HFFc6 (cell line): ENCODE results near the gene HSD17B12. TPM values are rescaled to one million over a fixed set of nuclear protein-coding genes. Genes with fewer than 3 reads are reported as not detected.
A peak's percentile ranks its signal among the peaks of the same experiment; 100 is the strongest.

Experiments
- DNase-seq: peaks from one replicate; pipeline ENCODE4 v3.0.0-alpha.2; 2018
- H3K27ac Mint-ChIP-seq: 2 replicates; pipeline ENCODE4 v1.8.0; 2020; ENCODE audit warnings: mild to moderate bottlenecking, mixed read lengths
- H3K27me3 Mint-ChIP-seq: 2 replicates; pipeline ENCODE4 v1.8.0; 2021; ENCODE audit warnings: mild to moderate bottlenecking, moderate library complexity, mixed read lengths; ENCODE audit not compliant: insufficient read depth
- H3K36me3 Mint-ChIP-seq: 2 replicates; pipeline ENCODE4 v1.8.0; 2021; ENCODE audit warnings: low read depth, mixed read lengths
- H3K4me1 Mint-ChIP-seq: 2 replicates; pipeline ENCODE4 v1.8.0; 2020; ENCODE audit warnings: low read depth, mixed read lengths
- H3K4me3 Mint-ChIP-seq: 2 replicates; pipeline ENCODE4 v1.8.0; 2020; ENCODE audit warnings: mild to moderate bottlenecking, moderate library complexity, mixed read lengths
- H3K9me3 Mint-ChIP-seq: 2 replicates; pipeline ENCODE4 v1.8.0; 2020; ENCODE audit warnings: mild to moderate bottlenecking, mixed read lengths
- CTCF ChIP-seq: fragments of 200-600 bp; sonication (generic); IDR thresholded peaks from 2 replicates; pipeline ENCODE4 v1.5.0; 2021; ENCODE audit warnings: antibody characterized with exemption, mild to moderate bottlenecking
- total RNA-seq, 6 experiments: library from RNA; stranded (reverse); fragmentation: NEBNext Ultra II Directional; extraction: Animal tissue kit (Norgen Biotek cat#: 25700); gene quantifications; 2 replicates in 1 of 6; 3 replicates in 5 of 6; pipeline ENCODE4 v1.2.3, GENCODE V29; 2021

Gene HSD17B12
- total RNA-seq, 6 experiments from 2014 or later, result 89.1 to 119 (median 99.0) TPM

DNA sequence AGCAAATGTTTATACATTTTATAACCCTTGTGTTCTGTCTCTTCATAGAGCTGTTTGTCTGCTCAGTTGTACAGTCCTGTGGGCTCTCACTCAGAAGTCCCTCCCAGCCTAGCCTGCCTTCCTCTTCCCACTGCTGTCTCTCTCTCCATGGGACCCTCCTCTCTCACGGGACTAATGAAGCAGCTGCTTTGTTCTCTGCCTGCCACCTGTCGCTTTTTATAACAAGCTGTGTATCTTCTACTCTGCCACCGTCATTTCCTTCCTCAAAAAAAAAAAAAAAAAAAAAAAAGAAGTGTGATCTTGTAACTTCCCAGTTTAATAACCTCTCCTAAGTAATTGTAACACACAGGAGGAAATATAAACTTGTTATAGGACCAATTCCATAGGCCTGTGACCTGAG lies 107.9 kb downstream of the HSD17B12 start:
- no peak for DNase-seq
- peaks cover 12% of the 10 kb centered on the region for H3K9me3 Mint-ChIP-seq
- no peak overlapping the region for H3K4me3 Mint-ChIP-seq
- H3K4me1 Mint-ChIP-seq, result peaks cover 47% of the 10 kb centered on the region
- no peaks in the 10 kb centered on the region for H3K27me3 Mint-ChIP-seq
- no peak for TF ChIP-seq CTCF
- H3K27ac Mint-ChIP-seq, result peak overlapping the region; percentile 55
- peaks cover 21% of the 10 kb centered on the region for H3K36me3 Mint-ChIP-seq

GRCh38 chr11:43789700-43790443 lies 109.3 kb downstream of the HSD17B12 start:
- Mint-ChIP-seq H3K9me3 (no peaks in the 10 kb centered on the region), H3K27ac (peak overlapping the region; percentile 96), H3K27me3 (no peaks in the 10 kb centered on the region), H3K36me3 (peaks cover 9% of the 10 kb centered on the region), H3K4me3 (peak overlapping the region; percentile 76), H3K4me1 (peaks cover 42% of the 10 kb centered on the region)
- TF ChIP-seq CTCF, result no peak
- peak; percentile 72 for DNase-seq

DNA sequence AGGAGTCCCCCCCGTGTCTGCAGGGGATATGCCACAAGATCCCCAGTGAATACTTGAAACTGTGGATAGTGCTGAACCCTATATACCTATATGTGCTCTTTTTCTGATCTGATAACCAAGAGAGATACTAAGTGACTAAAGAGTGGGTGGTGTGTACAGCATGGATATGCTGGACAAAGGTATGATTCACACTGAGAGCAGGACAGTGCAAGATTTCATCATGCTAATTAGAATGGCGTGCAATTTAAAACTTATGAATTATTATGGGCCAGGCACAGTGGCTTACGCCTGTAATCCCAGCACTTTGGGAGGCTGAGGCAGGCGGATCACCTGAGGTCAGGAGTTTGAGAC lies 109.9 kb downstream of the HSD17B12 start:
- Mint-ChIP-seq H3K27ac (peak overlapping the region; percentile 96), H3K36me3 (peaks cover 13% of the 10 kb centered on the region), H3K27me3 (no peaks in the 10 kb centered on the region), H3K4me1 (peaks cover 36% of the 10 kb centered on the region), H3K4me3 (peak overlapping the region; percentile 76), H3K9me3 (no peaks in the 10 kb centered on the region)
- no peak for TF ChIP-seq CTCF
- DNase-seq, result peak; percentile 53

DNA sequence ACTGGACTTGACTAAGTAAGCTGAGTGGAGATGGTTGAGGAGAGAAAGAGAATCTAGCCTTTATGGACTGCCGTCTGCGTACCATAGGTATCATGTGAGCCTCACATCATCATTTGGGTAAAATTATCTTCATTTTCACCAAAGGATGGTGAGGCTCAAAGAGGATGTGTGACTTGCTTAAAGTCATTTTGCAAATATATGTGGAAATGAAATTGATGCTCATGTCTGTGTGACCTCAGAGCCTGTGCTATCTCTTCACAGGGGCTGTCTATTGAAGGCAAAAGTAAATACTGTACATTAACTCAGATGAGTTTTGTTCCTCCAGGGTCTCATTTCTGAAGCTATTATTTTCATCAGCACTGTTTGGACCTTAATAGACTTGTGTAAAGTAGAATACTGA lies 116.8 kb downstream of the HSD17B12 start:
- no peak for DNase-seq
- Mint-ChIP-seq H3K36me3 (peaks cover 19% of the 10 kb centered on the region), H3K4me1 (peaks cover 13% of the 10 kb centered on the region), H3K27ac (no peak overlapping the region), H3K9me3 (no peaks in the 10 kb centered on the region), H3K4me3 (no peak overlapping the region), H3K27me3 (peaks cover 3% of the 10 kb centered on the region; the same call in 1 of the 2 replicates)
- no peak for TF ChIP-seq CTCF

GRCh38 chr11:43797866-43798265 lies 117.3 kb downstream of the HSD17B12 start:
- no peak for TF ChIP-seq CTCF
- no peak for DNase-seq

More at GRCh38 chr11:43797866-43798265, 117.3 kb downstream of the HSD17B12 start:
- peaks cover 14% of the 10 kb centered on the region for H3K4me1 Mint-ChIP-seq
- no peak overlapping the region for H3K27ac Mint-ChIP-seq
- no peak overlapping the region for H3K4me3 Mint-ChIP-seq
- H3K9me3 Mint-ChIP-seq, result no peaks in the 10 kb centered on the region
- H3K27me3 Mint-ChIP-seq, result peaks cover 3% of the 10 kb centered on the region; the same call in 1 of the 2 replicates
- H3K36me3 Mint-ChIP-seq, result peaks cover 19% of the 10 kb centered on the region
